ENCODE data around the gene KCNH4. TPM values are rescaled to one million over a fixed set of nuclear protein-coding genes. Genes with fewer than 3 reads are reported as not detected.

The KCNH4 gene
- total and polyA plus RNA-seq, 2 of the 13 experiments (the other 11 are each of a cell fraction or from before 2014, with no cell fraction given), result 0.01 to 0.09 TPM

DNA sequence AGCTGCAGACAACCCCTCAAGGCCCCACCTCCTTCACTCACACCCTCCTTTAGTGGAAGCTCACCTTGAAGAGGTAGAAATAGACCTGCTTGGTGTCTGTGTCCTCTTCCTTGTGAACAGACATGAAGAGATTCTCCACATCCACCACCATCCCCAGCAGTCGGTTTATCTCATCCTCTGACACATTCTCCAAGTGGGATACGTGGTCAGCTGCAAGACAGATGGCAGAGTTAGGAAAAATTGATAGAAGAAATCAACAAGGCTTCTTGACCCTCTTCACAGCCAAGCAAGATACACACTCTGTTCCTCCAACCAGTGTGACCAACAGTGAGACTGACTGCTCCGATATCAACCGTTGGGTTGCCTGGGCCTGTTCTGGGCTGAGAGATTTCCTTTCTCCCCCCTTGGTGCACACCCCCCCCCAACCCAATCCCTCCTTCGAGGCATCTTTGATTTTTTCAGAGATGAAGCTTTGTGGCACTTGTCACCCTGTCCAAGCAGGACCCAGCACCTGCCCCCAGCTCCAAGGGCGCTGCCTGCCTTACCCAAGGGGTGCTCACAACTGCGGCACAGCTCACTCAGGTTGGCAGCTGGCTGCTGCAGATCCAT lies 60.7 kb downstream of the KCNH4 start (continued):
- TF ChIP-seq, protein P1, sequence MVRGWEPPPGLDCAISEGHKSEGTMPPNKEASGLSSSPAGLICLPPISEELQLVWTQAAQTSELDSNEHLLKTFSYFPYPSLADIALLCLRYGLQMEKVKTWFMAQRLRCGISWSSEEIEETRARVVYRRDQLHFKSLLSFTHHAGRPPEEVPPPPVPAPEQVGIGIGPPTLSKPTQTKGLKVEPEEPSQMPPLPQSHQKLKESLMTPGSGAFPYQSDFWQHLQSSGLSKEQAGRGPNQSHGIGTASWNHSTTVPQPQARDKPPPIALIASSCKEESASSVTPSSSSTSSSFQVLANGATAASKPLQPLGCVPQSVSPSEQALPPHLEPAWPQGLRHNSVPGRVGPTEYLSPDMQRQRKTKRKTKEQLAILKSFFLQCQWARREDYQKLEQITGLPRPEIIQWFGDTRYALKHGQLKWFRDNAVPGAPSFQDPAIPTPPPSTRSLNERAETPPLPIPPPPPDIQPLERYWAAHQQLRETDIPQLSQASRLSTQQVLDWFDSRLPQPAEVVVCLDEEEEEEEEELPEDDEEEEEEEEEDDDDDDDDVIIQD (CRISPR knock-in tag; IDR thresholded peaks at IDR 0.05; ENCODE audit: low read depth), result no peak
- TF ChIP-seq, protein P2, sequence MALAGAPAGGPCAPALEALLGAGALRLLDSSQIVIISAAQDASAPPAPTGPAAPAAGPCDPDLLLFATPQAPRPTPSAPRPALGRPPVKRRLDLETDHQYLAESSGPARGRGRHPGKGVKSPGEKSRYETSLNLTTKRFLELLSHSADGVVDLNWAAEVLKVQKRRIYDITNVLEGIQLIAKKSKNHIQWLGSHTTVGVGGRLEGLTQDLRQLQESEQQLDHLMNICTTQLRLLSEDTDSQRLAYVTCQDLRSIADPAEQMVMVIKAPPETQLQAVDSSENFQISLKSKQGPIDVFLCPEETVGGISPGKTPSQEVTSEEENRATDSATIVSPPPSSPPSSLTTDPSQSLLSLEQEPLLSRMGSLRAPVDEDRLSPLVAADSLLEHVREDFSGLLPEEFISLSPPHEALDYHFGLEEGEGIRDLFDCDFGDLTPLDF (CRISPR knock-in tag; IDR thresholded peaks at IDR 0.05), result no peak
- TF ChIP-seq RXRB (CRISPR knock-in tag; IDR thresholded peaks at IDR 0.05; ENCODE audit: borderline replicate concordance) (no peak), ZBTB1 (CRISPR knock-in tag; IDR thresholded peaks at IDR 0.05; ENCODE audit: borderline replicate concordance) (no peak), RFX5 (IDR thresholded peaks at IDR 0.05; ENCODE audit: low read depth, low read length) (no peak), ZNF235 (CRISPR knock-in tag; IDR thresholded peaks at IDR 0.05; ENCODE audit: borderline replicate concordance) (no peak), ZNF446 (CRISPR knock-in tag; IDR thresholded peaks at IDR 0.05) (no peak), ZNF556 (CRISPR knock-in tag; IDR thresholded peaks at IDR 0.05; ENCODE audit: borderline replicate concordance) (no peak)
- TF ChIP-seq, protein P3, sequence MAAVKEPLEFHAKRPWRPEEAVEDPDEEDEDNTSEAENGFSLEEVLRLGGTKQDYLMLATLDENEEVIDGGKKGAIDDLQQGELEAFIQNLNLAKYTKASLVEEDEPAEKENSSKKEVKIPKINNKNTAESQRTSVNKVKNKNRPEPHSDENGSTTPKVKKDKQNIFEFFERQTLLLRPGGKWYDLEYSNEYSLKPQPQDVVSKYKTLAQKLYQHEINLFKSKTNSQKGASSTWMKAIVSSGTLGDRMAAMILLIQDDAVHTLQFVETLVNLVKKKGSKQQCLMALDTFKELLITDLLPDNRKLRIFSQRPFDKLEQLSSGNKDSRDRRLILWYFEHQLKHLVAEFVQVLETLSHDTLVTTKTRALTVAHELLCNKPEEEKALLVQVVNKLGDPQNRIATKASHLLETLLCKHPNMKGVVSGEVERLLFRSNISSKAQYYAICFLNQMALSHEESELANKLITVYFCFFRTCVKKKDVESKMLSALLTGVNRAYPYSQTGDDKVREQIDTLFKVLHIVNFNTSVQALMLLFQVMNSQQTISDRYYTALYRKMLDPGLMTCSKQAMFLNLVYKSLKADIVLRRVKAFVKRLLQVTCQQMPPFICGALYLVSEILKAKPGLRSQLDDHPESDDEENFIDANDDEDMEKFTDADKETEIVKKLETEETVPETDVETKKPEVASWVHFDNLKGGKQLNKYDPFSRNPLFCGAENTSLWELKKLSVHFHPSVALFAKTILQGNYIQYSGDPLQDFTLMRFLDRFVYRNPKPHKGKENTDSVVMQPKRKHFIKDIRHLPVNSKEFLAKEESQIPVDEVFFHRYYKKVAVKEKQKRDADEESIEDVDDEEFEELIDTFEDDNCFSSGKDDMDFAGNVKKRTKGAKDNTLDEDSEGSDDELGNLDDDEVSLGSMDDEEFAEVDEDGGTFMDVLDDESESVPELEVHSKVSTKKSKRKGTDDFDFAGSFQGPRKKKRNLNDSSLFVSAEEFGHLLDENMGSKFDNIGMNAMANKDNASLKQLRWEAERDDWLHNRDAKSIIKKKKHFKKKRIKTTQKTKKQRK (IDR thresholded peaks at IDR 0.05; ENCODE audit: low read length), result no peak
- TF ChIP-seq, protein P4, sequence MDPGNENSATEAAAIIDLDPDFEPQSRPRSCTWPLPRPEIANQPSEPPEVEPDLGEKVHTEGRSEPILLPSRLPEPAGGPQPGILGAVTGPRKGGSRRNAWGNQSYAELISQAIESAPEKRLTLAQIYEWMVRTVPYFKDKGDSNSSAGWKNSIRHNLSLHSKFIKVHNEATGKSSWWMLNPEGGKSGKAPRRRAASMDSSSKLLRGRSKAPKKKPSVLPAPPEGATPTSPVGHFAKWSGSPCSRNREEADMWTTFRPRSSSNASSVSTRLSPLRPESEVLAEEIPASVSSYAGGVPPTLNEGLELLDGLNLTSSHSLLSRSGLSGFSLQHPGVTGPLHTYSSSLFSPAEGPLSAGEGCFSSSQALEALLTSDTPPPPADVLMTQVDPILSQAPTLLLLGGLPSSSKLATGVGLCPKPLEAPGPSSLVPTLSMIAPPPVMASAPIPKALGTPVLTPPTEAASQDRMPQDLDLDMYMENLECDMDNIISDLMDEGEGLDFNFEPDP (CRISPR knock-in tag; conservative IDR thresholded peaks at IDR 0.05), result no peak
- TF ChIP-seq, protein P5, sequence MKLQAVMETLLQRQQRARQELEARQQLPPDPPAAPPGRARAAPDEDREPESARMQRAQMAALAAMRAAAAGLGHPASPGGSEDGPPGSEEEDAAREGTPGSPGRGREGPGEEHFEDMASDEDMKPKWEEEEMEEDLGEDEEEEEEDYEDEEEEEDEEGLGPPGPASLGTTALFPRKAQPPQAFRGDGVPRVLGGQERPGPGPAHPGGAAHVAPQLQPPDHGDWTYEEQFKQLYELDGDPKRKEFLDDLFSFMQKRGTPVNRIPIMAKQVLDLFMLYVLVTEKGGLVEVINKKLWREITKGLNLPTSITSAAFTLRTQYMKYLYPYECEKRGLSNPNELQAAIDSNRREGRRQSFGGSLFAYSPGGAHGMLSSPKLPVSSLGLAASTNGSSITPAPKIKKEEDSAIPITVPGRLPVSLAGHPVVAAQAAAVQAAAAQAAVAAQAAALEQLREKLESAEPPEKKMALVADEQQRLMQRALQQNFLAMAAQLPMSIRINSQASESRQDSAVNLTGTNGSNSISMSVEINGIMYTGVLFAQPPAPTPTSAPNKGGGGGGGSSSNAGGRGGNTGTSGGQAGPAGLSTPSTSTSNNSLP (IDR thresholded peaks at IDR 0.05; ENCODE audit: low read depth, low read length), result no peak
- TF ChIP-seq, protein P6, sequence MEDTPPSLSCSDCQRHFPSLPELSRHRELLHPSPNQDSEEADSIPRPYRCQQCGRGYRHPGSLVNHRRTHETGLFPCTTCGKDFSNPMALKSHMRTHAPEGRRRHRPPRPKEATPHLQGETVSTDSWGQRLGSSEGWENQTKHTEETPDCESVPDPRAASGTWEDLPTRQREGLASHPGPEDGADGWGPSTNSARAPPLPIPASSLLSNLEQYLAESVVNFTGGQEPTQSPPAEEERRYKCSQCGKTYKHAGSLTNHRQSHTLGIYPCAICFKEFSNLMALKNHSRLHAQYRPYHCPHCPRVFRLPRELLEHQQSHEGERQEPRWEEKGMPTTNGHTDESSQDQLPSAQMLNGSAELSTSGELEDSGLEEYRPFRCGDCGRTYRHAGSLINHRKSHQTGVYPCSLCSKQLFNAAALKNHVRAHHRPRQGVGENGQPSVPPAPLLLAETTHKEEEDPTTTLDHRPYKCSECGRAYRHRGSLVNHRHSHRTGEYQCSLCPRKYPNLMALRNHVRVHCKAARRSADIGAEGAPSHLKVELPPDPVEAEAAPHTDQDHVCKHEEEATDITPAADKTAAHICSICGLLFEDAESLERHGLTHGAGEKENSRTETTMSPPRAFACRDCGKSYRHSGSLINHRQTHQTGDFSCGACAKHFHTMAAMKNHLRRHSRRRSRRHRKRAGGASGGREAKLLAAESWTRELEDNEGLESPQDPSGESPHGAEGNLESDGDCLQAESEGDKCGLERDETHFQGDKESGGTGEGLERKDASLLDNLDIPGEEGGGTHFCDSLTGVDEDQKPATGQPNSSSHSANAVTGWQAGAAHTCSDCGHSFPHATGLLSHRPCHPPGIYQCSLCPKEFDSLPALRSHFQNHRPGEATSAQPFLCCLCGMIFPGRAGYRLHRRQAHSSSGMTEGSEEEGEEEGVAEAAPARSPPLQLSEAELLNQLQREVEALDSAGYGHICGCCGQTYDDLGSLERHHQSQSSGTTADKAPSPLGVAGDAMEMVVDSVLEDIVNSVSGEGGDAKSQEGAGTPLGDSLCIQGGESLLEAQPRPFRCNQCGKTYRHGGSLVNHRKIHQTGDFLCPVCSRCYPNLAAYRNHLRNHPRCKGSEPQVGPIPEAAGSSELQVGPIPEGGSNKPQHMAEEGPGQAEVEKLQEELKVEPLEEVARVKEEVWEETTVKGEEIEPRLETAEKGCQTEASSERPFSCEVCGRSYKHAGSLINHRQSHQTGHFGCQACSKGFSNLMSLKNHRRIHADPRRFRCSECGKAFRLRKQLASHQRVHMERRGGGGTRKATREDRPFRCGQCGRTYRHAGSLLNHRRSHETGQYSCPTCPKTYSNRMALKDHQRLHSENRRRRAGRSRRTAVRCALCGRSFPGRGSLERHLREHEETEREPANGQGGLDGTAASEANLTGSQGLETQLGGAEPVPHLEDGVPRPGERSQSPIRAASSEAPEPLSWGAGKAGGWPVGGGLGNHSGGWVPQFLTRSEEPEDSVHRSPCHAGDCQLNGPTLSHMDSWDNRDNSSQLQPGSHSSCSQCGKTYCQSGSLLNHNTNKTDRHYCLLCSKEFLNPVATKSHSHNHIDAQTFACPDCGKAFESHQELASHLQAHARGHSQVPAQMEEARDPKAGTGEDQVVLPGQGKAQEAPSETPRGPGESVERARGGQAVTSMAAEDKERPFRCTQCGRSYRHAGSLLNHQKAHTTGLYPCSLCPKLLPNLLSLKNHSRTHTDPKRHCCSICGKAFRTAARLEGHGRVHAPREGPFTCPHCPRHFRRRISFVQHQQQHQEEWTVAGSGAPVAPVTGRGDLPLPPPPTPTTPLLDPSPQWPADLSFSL (CRISPR knock-in tag; IDR thresholded peaks at IDR 0.05), result 0 out of 2 replicates have a peak, but pooled peaks have one; percentile 23

Measured in HepG2 (cell line).